ENCODE data around the gene DERL3.

GRCh38 chr22:23847310-23847920 is 8.6 kb upstream of the DERL3 start:
- no peak for TF ChIP-seq ZNF746 (CRISPR knock-in tag; IDR thresholded peaks at IDR 0.05)
- no peak for TF ChIP-seq GATAD2A (CRISPR knock-in tag; IDR thresholded peaks at IDR 0.05)
- TF ChIP-seq ZFP36 (IDR thresholded peaks at IDR 0.05; ENCODE audit: borderline replicate concordance, low read depth, low read length, partially characterized antibody) = no peak
- TF ChIP-seq JUNB (CRISPR knock-in tag; IDR thresholded peaks at IDR 0.05; ENCODE audit: borderline replicate concordance) = no peak
- no peak for TF ChIP-seq ELK4 (CRISPR knock-in tag; IDR thresholded peaks at IDR 0.05; ENCODE audit: borderline replicate concordance)
- TF ChIP-seq BHLHE40 (IDR thresholded peaks at IDR 0.05; ENCODE audit: low read length) = no peak
- no peak for TF ChIP-seq ATF6 (CRISPR knock-in tag; conservative IDR thresholded peaks at IDR 0.05)
- TF ChIP-seq ZNF326 (CRISPR knock-in tag; IDR thresholded peaks at IDR 0.05; ENCODE audit: borderline replicate concordance) = no peak
- TF ChIP-seq ZNF18 (CRISPR knock-in tag; IDR thresholded peaks at IDR 0.05; ENCODE audit: insufficient replicate concordance) = no peak
- no peak for TF ChIP-seq RXRA (CRISPR knock-in tag; IDR thresholded peaks at IDR 0.05)
- no peak for TF ChIP-seq FOSL1 (CRISPR knock-in tag; IDR thresholded peaks at IDR 0.05; ENCODE audit: borderline replicate concordance)
